ENCODE data around the gene EHD2. TPM values are rescaled to one million over a fixed set of nuclear protein-coding genes. Genes with fewer than 3 reads are reported as not detected.

Gene EHD2
- total and polyA plus RNA-seq, 3 experiments from 2014 or later = 0.07 TPM; not detected in 2

- no peaks in the 10 kb centered on the region for H3K9me3 ChIP-seq (ENCODE audit: low read length)
- H3K27me3 ChIP-seq (ENCODE audit: insufficient read depth, low read length, poor library complexity, severe bottlenecking) = no peaks in the 10 kb centered on the region
- no peak for DNase-seq
- POLR2A ChIA-PET = no interaction called here
- Mint-ChIP-seq H3K4me3 (no peak overlapping the region), H3K36me3 (peaks cover 0 to 52% (median 7%) of the 10 kb centered on the region in 3 donors), H3K27ac (no peak overlapping the region), H3K4me1 (peaks cover 6 to 7% (median 6%) of the 10 kb centered on the region in 3 donors), H3K9me3 (no peaks in the 10 kb centered on the region), H3K27me3 (no peaks in the 10 kb centered on the region)
- no peak overlapping the region for H3K27ac ChIP-seq (ENCODE audit: low read depth, low read length)
- CTCF ChIA-PET = no interaction called here
- H3K4me1 ChIP-seq (ENCODE audit: insufficient read depth, low read length) = no peaks in the 10 kb centered on the region
- H3K4me3 ChIP-seq (ENCODE audit: low read length) = no peak overlapping the region
- peaks cover 3% of the 10 kb centered on the region for H3K36me3 ChIP-seq (ENCODE audit: insufficient read depth, low read length)
Measured at GRCh38 chr19:47681936-47682335, 31.3 kb upstream of the EHD2 start.

GRCh38 chr19:47682939-47683338 is 30.3 kb upstream of the EHD2 start:
- ChIA-PET POLR2A (no interaction called here), CTCF (no interaction called here)
- H3K36me3 Mint-ChIP-seq = peaks cover 0 to 47% (median 7%) of the 10 kb centered on the region in 3 donors

DNA sequence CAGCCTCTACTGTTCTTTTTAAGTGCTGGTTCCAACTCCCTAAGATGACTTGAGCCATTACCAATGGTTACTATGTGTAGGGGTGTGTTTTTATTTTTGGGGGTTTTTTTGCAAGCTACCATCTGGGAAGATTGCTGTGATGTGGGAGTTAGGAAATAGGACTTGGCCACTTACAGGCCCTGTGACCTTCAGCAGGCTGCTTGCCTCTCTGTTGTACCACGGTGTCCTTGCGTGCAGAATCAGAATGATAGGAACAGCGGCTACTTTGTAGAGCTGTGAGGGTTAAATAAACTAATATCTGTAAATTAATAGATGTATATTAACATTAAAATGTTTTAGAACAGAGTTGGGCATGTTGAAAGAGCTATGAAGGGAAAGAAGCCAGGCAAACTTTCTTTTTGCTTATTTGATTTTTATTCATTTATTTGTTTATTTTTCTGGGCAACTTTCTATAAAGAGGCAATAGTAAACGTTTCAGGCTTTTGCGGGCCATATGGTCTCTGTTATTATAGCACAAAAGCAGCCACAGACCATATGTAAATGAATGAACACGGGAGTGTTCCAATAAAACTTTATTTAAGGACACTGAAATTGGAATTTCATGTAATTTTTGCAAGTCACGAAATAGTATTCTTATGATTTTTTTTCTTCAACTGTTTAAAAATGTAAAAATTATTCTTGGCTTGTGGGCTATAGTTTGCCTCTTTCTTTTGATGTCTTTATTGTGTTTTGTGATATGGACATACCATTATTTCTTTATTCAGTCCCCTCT is 26.4 kb upstream of the EHD2 start:
- ChIA-PET POLR2A (no interaction called here), CTCF (interaction anchor here (1.2 kb wide), 1 partner anchor 20 kb away, joined by 3 read pairs; no protein-coding TSS in a partner anchor)
- Histone ChIP-seq H3K27me3 (ENCODE audit: insufficient read depth, low read length, poor library complexity, severe bottlenecking) (no peaks in the 10 kb centered on the region), H3K36me3 (ENCODE audit: insufficient read depth, low read length) (no peaks in the 10 kb centered on the region), H3K9me3 (ENCODE audit: low read length) (no peaks in the 10 kb centered on the region), H3K4me3 (ENCODE audit: low read length) (no peak overlapping the region), H3K27ac (ENCODE audit: low read depth, low read length) (no peak overlapping the region), H3K4me1 (ENCODE audit: insufficient read depth, low read length) (no peaks in the 10 kb centered on the region)
- H3K27ac Mint-ChIP-seq = no peak overlapping the region
- no peak for DNase-seq
- no peak overlapping the region for H3K4me3 Mint-ChIP-seq
- peaks cover 0 to 48% (median 11%) of the 10 kb centered on the region in 3 donors for H3K36me3 Mint-ChIP-seq
- H3K9me3 Mint-ChIP-seq = no peaks in the 10 kb centered on the region
- peaks cover 5 to 6% (median 6%) of the 10 kb centered on the region in 3 donors for H3K4me1 Mint-ChIP-seq
- H3K27me3 Mint-ChIP-seq = no peaks in the 10 kb centered on the region

More at GRCh38 chr19:47682939-47683338, 30.3 kb upstream of the EHD2 start:
- no peaks in the 10 kb centered on the region for H3K36me3 ChIP-seq (ENCODE audit: insufficient read depth, low read length)
- no peak for DNase-seq
- Mint-ChIP-seq H3K27ac (no peak overlapping the region), H3K4me3 (no peak overlapping the region), H3K27me3 (no peaks in the 10 kb centered on the region), H3K4me1 (peaks cover 6 to 7% (median 6%) of the 10 kb centered on the region in 3 donors), H3K9me3 (no peaks in the 10 kb centered on the region)
- H3K4me1 ChIP-seq (ENCODE audit: insufficient read depth, low read length) = no peaks in the 10 kb centered on the region
- no peak overlapping the region for H3K27ac ChIP-seq (ENCODE audit: low read depth, low read length)
- H3K9me3 ChIP-seq (ENCODE audit: low read length) = no peaks in the 10 kb centered on the region
- H3K27me3 ChIP-seq (ENCODE audit: insufficient read depth, low read length, poor library complexity, severe bottlenecking) = no peaks in the 10 kb centered on the region
- no peak overlapping the region for H3K4me3 ChIP-seq (ENCODE audit: low read length)

DNA sequence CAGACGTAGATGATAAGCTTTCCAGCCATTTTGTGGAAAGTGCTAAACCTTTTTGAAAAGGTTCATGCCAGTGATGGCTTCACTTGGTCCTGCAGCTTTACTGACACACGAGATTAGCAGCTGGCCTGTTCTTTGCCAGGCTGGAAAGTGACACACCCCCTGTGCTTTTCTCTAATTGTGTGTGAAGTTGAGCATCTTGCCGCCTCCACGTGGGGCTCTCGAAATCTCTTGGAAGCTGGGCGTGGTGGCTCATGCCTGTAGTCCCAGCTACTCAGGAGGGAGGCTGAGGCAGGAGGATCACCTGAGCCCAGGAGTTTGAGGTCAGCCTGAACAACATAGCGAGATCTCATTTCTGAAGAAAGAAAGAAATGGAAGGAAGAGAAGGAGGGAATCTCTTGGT is 25.3 kb upstream of the EHD2 start:
- no peak for DNase-seq

DNA sequence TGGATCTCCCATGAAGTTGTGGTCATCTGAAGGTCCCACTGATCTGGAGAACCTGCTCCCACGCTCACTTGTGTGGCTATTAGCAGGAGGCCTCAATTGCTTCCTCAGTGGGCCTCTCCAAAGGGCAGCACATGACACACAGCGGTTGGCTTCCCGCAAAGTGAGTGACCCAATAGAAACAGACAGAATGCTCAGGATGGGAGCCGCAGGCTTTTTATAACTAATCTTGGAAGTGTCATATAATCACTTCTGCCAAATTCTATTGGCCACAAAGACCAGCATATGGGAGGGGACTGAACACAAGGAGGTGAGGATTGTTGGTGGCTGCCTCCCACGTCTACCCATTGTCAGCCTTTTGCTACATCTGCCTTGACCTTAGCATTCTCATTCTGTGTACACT is 22.1 kb upstream of the EHD2 start:
- ChIA-PET CTCF (interaction anchor here (1.3 kb wide), 1 partner anchor 254 kb away, joined by 6 read pairs; no protein-coding TSS in a partner anchor), POLR2A (interaction anchor here (0.6 kb wide), 1 partner anchor 8 kb away, joined by 4 read pairs; no protein-coding TSS in a partner anchor)
- H3K27me3 ChIP-seq (ENCODE audit: insufficient read depth, low read length, poor library complexity, severe bottlenecking) = no peaks in the 10 kb centered on the region
- Mint-ChIP-seq H3K27me3 (no peaks in the 10 kb centered on the region), H3K36me3 (peaks cover 0 to 43% (median 14%) of the 10 kb centered on the region in 3 donors), H3K4me1 (peaks cover 0 to 4% (median 2%) of the 10 kb centered on the region in 3 donors), H3K9me3 (no peaks in the 10 kb centered on the region), H3K27ac (no peak overlapping the region), H3K4me3 (no peak overlapping the region)
- H3K4me1 ChIP-seq (ENCODE audit: insufficient read depth, low read length) = no peaks in the 10 kb centered on the region
- no peak overlapping the region for H3K4me3 ChIP-seq (ENCODE audit: low read length)
- no peak overlapping the region for H3K27ac ChIP-seq (ENCODE audit: low read depth, low read length)
- H3K36me3 ChIP-seq (ENCODE audit: insufficient read depth, low read length) = no peaks in the 10 kb centered on the region
- H3K9me3 ChIP-seq (ENCODE audit: low read length) = no peaks in the 10 kb centered on the region
- DNase-seq = no peak

More for the DNA sequence above, 25.3 kb upstream of the EHD2 start:
- H3K4me3 Mint-ChIP-seq = no peak overlapping the region
- no peaks in the 10 kb centered on the region for H3K9me3 Mint-ChIP-seq
- ChIA-PET CTCF (interaction anchor here (1.2 to 1.5 kb wide), 2 partner anchors 11 to 19 kb away, joined by 3 to 5 read pairs; no protein-coding TSS in a partner anchor), POLR2A (interaction anchor here (0.5 kb wide), 1 partner anchor 65 kb away, joined by 6 read pairs; no protein-coding TSS in a partner anchor)
- peaks cover 0 to 49% (median 11%) of the 10 kb centered on the region in 3 donors for H3K36me3 Mint-ChIP-seq
- Histone ChIP-seq H3K27ac (ENCODE audit: low read depth, low read length) (no peak overlapping the region), H3K27me3 (ENCODE audit: insufficient read depth, low read length, poor library complexity, severe bottlenecking) (no peaks in the 10 kb centered on the region), H3K36me3 (ENCODE audit: insufficient read depth, low read length) (no peaks in the 10 kb centered on the region), H3K4me1 (ENCODE audit: insufficient read depth, low read length) (no peaks in the 10 kb centered on the region), H3K9me3 (ENCODE audit: low read length) (no peaks in the 10 kb centered on the region), H3K4me3 (ENCODE audit: low read length) (no peak overlapping the region)
- H3K27me3 Mint-ChIP-seq = no peaks in the 10 kb centered on the region
- peaks cover 5% of the 10 kb centered on the region in 3 donors for H3K4me1 Mint-ChIP-seq
- peak overlapping the region in 2 of 8 donors; percentile 54 to 59 for H3K27ac Mint-ChIP-seq

GRCh38 chr19:47691782-47692181 is 21.4 kb upstream of the EHD2 start:
- H3K36me3 ChIP-seq (ENCODE audit: insufficient read depth, low read length) = no peaks in the 10 kb centered on the region
- H3K4me3 Mint-ChIP-seq = no peak overlapping the region
- H3K27me3 Mint-ChIP-seq = no peaks in the 10 kb centered on the region
- no peaks in the 10 kb centered on the region for H3K27me3 ChIP-seq (ENCODE audit: insufficient read depth, low read length, poor library complexity, severe bottlenecking)
- H3K27ac Mint-ChIP-seq = peak overlapping the region in 2 of 8 donors; percentile 14 to 17
- peaks cover 0 to 4% (median 0%) of the 10 kb centered on the region in 3 donors for H3K4me1 Mint-ChIP-seq
- H3K9me3 Mint-ChIP-seq = no peaks in the 10 kb centered on the region
- DNase-seq = no peak
- H3K4me1 ChIP-seq (ENCODE audit: insufficient read depth, low read length) = no peaks in the 10 kb centered on the region
- H3K27ac ChIP-seq (ENCODE audit: low read depth, low read length) = no peak overlapping the region
- H3K9me3 ChIP-seq (ENCODE audit: low read length) = no peaks in the 10 kb centered on the region
- POLR2A ChIA-PET = no interaction called here
- CTCF ChIA-PET = no interaction called here
- H3K4me3 ChIP-seq (ENCODE audit: low read length) = no peak overlapping the region
- peaks cover 0 to 39% (median 12%) of the 10 kb centered on the region in 3 donors for H3K36me3 Mint-ChIP-seq

DNA sequence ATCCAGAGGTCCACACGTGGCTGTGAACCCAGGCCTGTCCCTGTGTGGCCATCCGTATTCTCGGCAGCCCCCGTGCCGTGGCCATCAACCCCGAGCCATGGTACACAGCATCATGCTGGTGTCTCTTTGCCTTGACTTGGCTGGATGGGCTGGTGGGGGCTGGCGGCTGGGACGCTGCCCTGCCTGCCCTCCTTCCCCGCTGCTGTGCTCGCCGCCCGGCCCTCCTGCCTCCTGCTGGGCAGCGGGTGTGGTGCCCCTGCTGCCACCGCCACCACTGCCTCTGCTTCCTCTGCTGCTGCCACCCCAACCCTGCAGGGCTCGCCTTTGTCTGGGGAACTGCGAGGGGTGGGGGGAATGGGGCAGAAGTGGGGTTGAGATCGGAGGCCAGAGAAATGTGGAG is 19.7 kb upstream of the EHD2 start:
- no peak overlapping the region for H3K4me3 Mint-ChIP-seq
- no peak overlapping the region for H3K4me3 ChIP-seq (ENCODE audit: low read length)
- no peaks in the 10 kb centered on the region for H3K4me1 ChIP-seq (ENCODE audit: insufficient read depth, low read length)
- no peaks in the 10 kb centered on the region for H3K36me3 ChIP-seq (ENCODE audit: insufficient read depth, low read length)
- no peaks in the 10 kb centered on the region for H3K27me3 Mint-ChIP-seq
- DNase-seq = no peak
- H3K9me3 Mint-ChIP-seq = no peaks in the 10 kb centered on the region
- POLR2A ChIA-PET = no interaction called here
- H3K4me1 Mint-ChIP-seq = peaks cover 0 to 8% (median 0%) of the 10 kb centered on the region in 3 donors
- H3K27ac Mint-ChIP-seq = no peak overlapping the region
- H3K36me3 Mint-ChIP-seq = peaks cover 0 to 40% (median 12%) of the 10 kb centered on the region in 3 donors
- no peaks in the 10 kb centered on the region for H3K9me3 ChIP-seq (ENCODE audit: low read length)
- no peaks in the 10 kb centered on the region for H3K27me3 ChIP-seq (ENCODE audit: insufficient read depth, low read length, poor library complexity, severe bottlenecking)
- H3K27ac ChIP-seq (ENCODE audit: low read depth, low read length) = no peak overlapping the region
- CTCF ChIA-PET = interaction anchor here (0.7 to 1.3 kb wide), 3 partner anchors 14 to 261 kb away, joined by 3 to 5 read pairs (median 3); no protein-coding TSS in a partner anchor

DNA sequence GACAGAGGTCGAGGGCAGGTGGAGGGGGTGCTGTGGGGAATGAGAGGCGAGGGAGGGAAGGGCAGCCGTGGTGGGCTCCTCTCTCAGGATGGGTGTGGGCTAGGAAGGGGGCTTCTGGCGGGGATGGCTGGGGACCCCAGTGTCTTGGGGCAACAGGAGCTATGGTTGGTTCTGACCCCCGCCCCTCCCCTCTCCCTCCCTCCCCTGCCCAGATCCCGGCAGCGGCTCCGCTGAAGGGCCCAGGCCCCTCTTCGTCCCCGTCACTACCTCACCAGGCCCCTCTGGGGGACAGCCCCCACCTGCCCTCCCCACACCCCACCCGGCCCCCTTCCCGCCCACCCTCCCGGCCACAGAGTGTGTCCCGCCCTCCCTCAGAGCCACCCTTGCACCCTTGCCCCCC is 19.3 kb upstream of the EHD2 start:
- Histone ChIP-seq H3K36me3 (ENCODE audit: insufficient read depth, low read length) (no peaks in the 10 kb centered on the region), H3K9me3 (ENCODE audit: low read length) (no peaks in the 10 kb centered on the region), H3K4me3 (ENCODE audit: low read length) (no peak overlapping the region), H3K4me1 (ENCODE audit: insufficient read depth, low read length) (no peaks in the 10 kb centered on the region), H3K27me3 (ENCODE audit: insufficient read depth, low read length, poor library complexity, severe bottlenecking) (no peaks in the 10 kb centered on the region), H3K27ac (ENCODE audit: low read depth, low read length) (no peak overlapping the region)
- Mint-ChIP-seq H3K27ac (no peak overlapping the region), H3K4me1 (peaks cover 0 to 8% (median 0%) of the 10 kb centered on the region in 3 donors), H3K36me3 (peaks cover 0 to 44% (median 12%) of the 10 kb centered on the region in 3 donors), H3K4me3 (no peak overlapping the region), H3K27me3 (no peaks in the 10 kb centered on the region), H3K9me3 (no peaks in the 10 kb centered on the region)
- ChIA-PET CTCF (interaction anchor here (0.7 to 1.3 kb wide), 2 partner anchors 13 to 257 kb away, joined by 3 to 5 read pairs; no protein-coding TSS in a partner anchor), POLR2A (no interaction called here)
- DNase-seq = no peak

Measured in CD8-positive, alpha-beta memory T cell (primary cell).